K562 (cell line): ENCODE data around the gene RPL19. TPM values are rescaled to one million over a fixed set of nuclear protein-coding genes. Genes with fewer than 3 reads are reported as not detected.
A peak's percentile ranks its signal among the peaks of the same experiment; 100 is the strongest.

Source experiments
- BCLAF1 ChIP-seq, 2 experiments: fragments of 450-650 bp in 1 of 2; IDR thresholded peaks; 2 replicates each; pipeline ENCODE4 v1.6.1; 2011 to 2017; ENCODE audit warnings: low read depth in 2 of 2, antibody characterized with exemption in 1 of 2, borderline replicate concordance in 1 of 2, low read length in 1 of 2, mild to moderate bottlenecking in 1 of 2, mixed read lengths in 1 of 2; ENCODE audit not compliant: control insufficient read depth in 1 of 2
- CCNT2 ChIP-seq: IDR thresholded peaks from 2 replicates; pipeline ENCODE4 v1.6.1; 2011; ENCODE audit warnings: borderline replicate concordance, low read depth, mild to moderate bottlenecking, moderate library complexity, mixed read lengths, low read length; ENCODE audit not compliant: insufficient read length; ENCODE audit errors: extremely low read depth
- HDAC2 ChIP-seq: fragments of 450-650 bp; IDR thresholded peaks from 2 replicates; pipeline ENCODE4 v1.6.1; 2016; ENCODE audit warnings: mild to moderate bottlenecking
- MYBL2 ChIP-seq, 2 experiments: fragments of 450-650 bp in 1 of 2; sonication (generic) in 1 of 2; formaldehyde crosslinking in 1 of 2; IDR thresholded peaks; 2 replicates each; pipeline versions ENCODE4 v1.6.1 to v1.8.1; 2017 to 2022; ENCODE audit warnings: borderline replicate concordance in 1 of 2, inconsistent platforms in 1 of 2, low read depth in 1 of 2, mild to moderate bottlenecking in 1 of 2, missing genetic modification reagents in 1 of 2, moderate library complexity in 1 of 2
- RAD21 ChIP-seq, 2 experiments: fragments of 250-450 bp in 1 of 2; fragments of 450-650 bp in 1 of 2; sonication (Bioruptor Pico) in 1 of 2; formaldehyde crosslinking in 1 of 2; IDR thresholded peaks in 1 of 2; conservative IDR thresholded peaks in 1 of 2; 2 replicates each; pipeline versions ENCODE4 v1.4.0 to v1.8.0; 2020 to 2022; ENCODE audit warnings: mild to moderate bottlenecking in 2 of 2, moderate library complexity in 1 of 2
- TFAP4 ChIP-seq: sonication (generic); formaldehyde crosslinking; IDR thresholded peaks from 2 replicates; pipeline ENCODE4 v1.8.0; 2022; ENCODE audit warnings: missing genetic modification reagents, mild to moderate bottlenecking, moderate library complexity, borderline replicate concordance
- WHSC1 ChIP-seq: IDR thresholded peaks from one replicate; pipeline ENCODE4 v1.6.1; 2012; ENCODE audit warnings: low read length, control low read depth, inconsistent platforms
- ZNF143 ChIP-seq: sonication (generic); formaldehyde crosslinking; IDR thresholded peaks from 2 replicates; pipeline ENCODE4 v1.9.0; 2022; ENCODE audit warnings: mild to moderate bottlenecking, missing genetic modification reagents
- ZNF354B ChIP-seq: fragments of 250-450 bp; sonication (Bioruptor Pico); IDR thresholded peaks from 2 replicates; pipeline ENCODE4 v1.4.0; 2020
- ZNF407 ChIP-seq: fragments of 450-650 bp; IDR thresholded peaks from 2 replicates; pipeline ENCODE4 v1.6.1; 2016; ENCODE audit warnings: low read depth
- polyA plus RNA-seq, 8 experiments: library from polyadenylated mRNA; depleted of rRNA in 4 of 8; stranded (reverse) in 5 of 8; unstranded in 3 of 8; fragments of >200 nt; fragmentation: Nextera tagmentation in 2 of 8; fragmentation: Illumina TruSeq in 1 of 8; extraction: Ambion mirVana in 2 of 8; extraction: Trizol in 1 of 8; gene quantifications; 2 replicates each; pipeline versions ENCODE4 v1.2.1 to v1.2.3, GENCODE V29; 2011 to 2014; ENCODE audit warnings: inconsistent platforms in 1 of 8, missing spikeins in 1 of 8
- total RNA-seq, 7 experiments: library from RNA; depleted of rRNA in 6 of 7; stranded (reverse); fragments of >200 nt in 6 of 7; fragmentation: Illumina TruSeq in 2 of 7; extraction: Trizol in 2 of 7; gene quantifications; 2 replicates each; pipeline versions ENCODE4 v1.2.1 to v1.2.3, GENCODE V29; 2011 to 2021; ENCODE audit warnings: low replicate concordance in 1 of 7

RPL19 gene
- total and polyA plus RNA-seq, 9 of the 15 experiments (the other 6 are each of a cell fraction or from before 2014, with no cell fraction given) = 2,263 to 4,614 (median 3,727) TPM

GRCh38 chr17:39239640-39240314, 39.7 kb downstream of the RPL19 start (continued):
- TF ChIP-seq ZNF407 (no peak), TFAP4 (CRISPR knock-in tag) (peak; percentile 61; the same call in 1 of the 2 replicates), BCLAF1 (IDR thresholded peaks at IDR 0.05; ENCODE audit: borderline replicate concordance in 1 of 2, control insufficient read depth in 1 of 2, low read depth in 2 of 2, low read length in 1 of 2) (no peak), MYBL2 (IDR thresholded peaks at IDR 0.05; ENCODE audit: low read depth) (no peak), MYBL2 (CRISPR knock-in tag; IDR thresholded peaks at IDR 0.05; ENCODE audit: borderline replicate concordance) (no peak), WHSC1 (no peak), CCNT2 (no peak), RAD21 (CRISPR knock-in tag; conservative IDR thresholded peaks at IDR 0.05 in 1 of 2, IDR thresholded peaks at IDR 0.05 in 1 of 2) (peak in 1 of 2 experiments; percentile 58; a peak in 2 of 4 replicates), HDAC2 (no peak), ZNF354B (CRISPR knock-in tag) (no peak), ZNF143 (CRISPR knock-in tag) (no peak)
